WTC11 (cell line): Measurements from ENCODE around the gene ACAA1. TPM values are rescaled to one million over a fixed set of nuclear protein-coding genes. Genes with fewer than 3 reads are reported as not detected.

Experiments
- ATAC-seq: fragments of 200-7000 bp; cut with Tn5 transposase; 2 replicates; pipeline ENCODE4 v1.10.0; 2021; ENCODE audit warnings: mild to moderate bottlenecking, moderate library complexity
- CTCF ChIA-PET: fragments of 300-600 bp; sonication (Branson Sonifier 250); formaldehyde crosslinking; loops from one replicate; lab custom pipeline; 2021; ENCODE audit warnings: antibody characterized with exemption; lab: Charles Lee
- POLR2A ChIA-PET: fragments of 350-600 bp; sonication (Branson Sonifier 250); formaldehyde crosslinking; loops from one replicate; lab custom pipeline; 2021; ENCODE audit warnings: antibody characterized with exemption; lab: Charles Lee
- DNase-seq: peaks from one replicate; pipeline ENCODE4 v3.0.0; 2021; ENCODE audit warnings: low spot score
- H3K27ac Mint-ChIP-seq: 2 replicates; pipeline ENCODE4 v1.8.0; 2021; ENCODE audit warnings: mixed read lengths
- H3K27me3 Mint-ChIP-seq: 2 replicates; pipeline ENCODE4 v1.8.0; 2021; ENCODE audit warnings: low read depth, mild to moderate bottlenecking, moderate library complexity, mixed read lengths
- H3K36me3 Mint-ChIP-seq: 2 replicates; pipeline ENCODE4 v1.8.0; 2021; ENCODE audit warnings: mixed read lengths
- H3K4me1 Mint-ChIP-seq: 2 replicates; pipeline ENCODE4 v1.8.0; 2022; ENCODE audit warnings: mixed read lengths
- H3K4me3 Mint-ChIP-seq: 2 replicates; pipeline ENCODE4 v1.8.0; 2021; ENCODE audit warnings: mild to moderate bottlenecking, moderate library complexity, mixed read lengths
- H3K9me3 Mint-ChIP-seq: 2 replicates; pipeline ENCODE4 v1.8.0; 2021; ENCODE audit warnings: mixed read lengths
- CREM ChIP-seq: sonication (generic); formaldehyde crosslinking; IDR thresholded peaks from 2 replicates; pipeline ENCODE4 v1.8.1; 2022; ENCODE audit warnings: mild to moderate bottlenecking, missing genetic modification reagents, moderate library complexity
- E2F1 ChIP-seq: sonication (generic); formaldehyde crosslinking; IDR thresholded peaks from 2 replicates; pipeline ENCODE4 v1.8.0; 2022; ENCODE audit warnings: mild to moderate bottlenecking, missing genetic modification reagents
- ESRRA ChIP-seq: sonication (generic); formaldehyde crosslinking; IDR thresholded peaks from 2 replicates; pipeline ENCODE4 v1.8.1; 2022; ENCODE audit warnings: mild to moderate bottlenecking, missing genetic modification reagents, borderline replicate concordance
- ETV6 ChIP-seq: sonication (generic); formaldehyde crosslinking; IDR thresholded peaks from 2 replicates; pipeline ENCODE4 v1.8.1; 2022; ENCODE audit warnings: mild to moderate bottlenecking, missing genetic modification reagents
- FOXJ3 ChIP-seq: sonication (generic); formaldehyde crosslinking; IDR thresholded peaks from 2 replicates; pipeline ENCODE4 v1.9.0; 2021; ENCODE audit warnings: missing genetic modification reagents, mild to moderate bottlenecking, borderline replicate concordance
- FOXK1 ChIP-seq: sonication (generic); formaldehyde crosslinking; IDR thresholded peaks from 2 replicates; pipeline ENCODE4 v1.8.0; 2022; ENCODE audit warnings: mild to moderate bottlenecking, moderate library complexity, missing genetic modification reagents
- FOXP1 ChIP-seq: sonication (generic); formaldehyde crosslinking; IDR thresholded peaks from 2 replicates; pipeline ENCODE4 v1.8.0; 2022; ENCODE audit warnings: missing genetic modification reagents, mild to moderate bottlenecking, moderate library complexity, borderline replicate concordance
- FOXP4 ChIP-seq: sonication (generic); formaldehyde crosslinking; IDR thresholded peaks from 2 replicates; pipeline ENCODE4 v1.8.0; 2022; ENCODE audit warnings: mild to moderate bottlenecking, missing genetic modification reagents
- MXD4 ChIP-seq: fragments of 250-450 bp; sonication (Bioruptor Pico); IDR thresholded peaks from 2 replicates; pipeline ENCODE4 v1.8.0; 2021; ENCODE audit warnings: mild to moderate bottlenecking, moderate library complexity, borderline replicate concordance
- NFATC4 ChIP-seq: fragments of 250-450 bp; sonication (Bioruptor Pico); IDR thresholded peaks from 2 replicates; pipeline ENCODE4 v1.9.0; 2021; ENCODE audit warnings: mild to moderate bottlenecking
- NR1H2 ChIP-seq: sonication (generic); formaldehyde crosslinking; IDR thresholded peaks from 2 replicates; pipeline ENCODE4 v1.9.0; 2021; ENCODE audit warnings: mild to moderate bottlenecking, moderate library complexity, missing genetic modification reagents
- NR2C2 ChIP-seq: sonication (generic); formaldehyde crosslinking; IDR thresholded peaks from 2 replicates; pipeline ENCODE4 v1.8.0; 2022; ENCODE audit warnings: mild to moderate bottlenecking, missing genetic modification reagents
- OVOL2 ChIP-seq: fragments of 250-450 bp; sonication (Bioruptor Pico); IDR thresholded peaks from 2 replicates; pipeline ENCODE4 v1.9.0; 2021; ENCODE audit warnings: mild to moderate bottlenecking, borderline replicate concordance
- RELA ChIP-seq: sonication (generic); formaldehyde crosslinking; IDR thresholded peaks from 2 replicates; pipeline ENCODE4 v1.8.1; 2022; ENCODE audit warnings: missing genetic modification reagents, mild to moderate bottlenecking, borderline replicate concordance
- SP1 ChIP-seq: sonication (generic); formaldehyde crosslinking; conservative IDR thresholded peaks from 2 replicates; pipeline ENCODE4 v1.8.1; 2022; ENCODE audit warnings: missing genetic modification reagents
- STAT6 ChIP-seq: sonication (generic); formaldehyde crosslinking; conservative IDR thresholded peaks from 2 replicates; pipeline ENCODE4 v1.8.1; 2023; ENCODE audit warnings: mild to moderate bottlenecking, low read depth, missing genetic modification reagents, moderate library complexity
- TEAD1 ChIP-seq: sonication (generic); formaldehyde crosslinking; IDR thresholded peaks from 2 replicates; pipeline ENCODE4 v1.8.0; 2022; ENCODE audit warnings: mild to moderate bottlenecking, missing genetic modification reagents
- ZBTB21 ChIP-seq: sonication (generic); formaldehyde crosslinking; IDR thresholded peaks from 2 replicates; pipeline ENCODE4 v1.8.1; 2023; ENCODE audit warnings: mild to moderate bottlenecking, missing genetic modification reagents, borderline replicate concordance
- ZNF121 ChIP-seq: sonication (generic); formaldehyde crosslinking; IDR thresholded peaks from 2 replicates; pipeline ENCODE4 v1.8.0; 2023; ENCODE audit warnings: missing genetic modification reagents
- ZNF138 ChIP-seq: sonication (generic); formaldehyde crosslinking; conservative IDR thresholded peaks from 2 replicates; pipeline ENCODE4 v1.8.1; 2022; ENCODE audit warnings: mild to moderate bottlenecking, moderate library complexity, missing genetic modification reagents
- ZNF232 ChIP-seq: sonication (generic); formaldehyde crosslinking; IDR thresholded peaks from 2 replicates; pipeline ENCODE4 v1.8.0; 2022; ENCODE audit warnings: mild to moderate bottlenecking, missing genetic modification reagents
- ZNF423 ChIP-seq: fragments of 250-450 bp; sonication (Bioruptor Pico); IDR thresholded peaks from 2 replicates; pipeline ENCODE4 v2.1.2; 2022; ENCODE audit warnings: mild to moderate bottlenecking, moderate library complexity
- ZNF425 ChIP-seq: fragments of 250-450 bp; sonication (Bioruptor Pico); conservative IDR thresholded peaks from 2 replicates; pipeline ENCODE4 v1.9.0; 2021; ENCODE audit warnings: mild to moderate bottlenecking
- ZNF532 ChIP-seq: fragments of 250-450 bp; sonication (Bioruptor Pico); IDR thresholded peaks from 2 replicates; pipeline ENCODE4 v1.9.0; 2021; ENCODE audit warnings: mild to moderate bottlenecking, borderline replicate concordance
- total RNA-seq: library from RNA; stranded (reverse); gene quantifications from 3 replicates; pipeline ENCODE4 v1.2.3, GENCODE V29; 2021

The ACAA1 gene
- total RNA-seq, 1 experiment from 2014 or later: 46.5 TPM

- POLR2A ChIA-PET: interaction anchor here (0.6 kb wide), 1 partner anchor 1934 kb away, joined by 3 read pairs; no protein-coding TSS in a partner anchor
- H3K4me1 Mint-ChIP-seq: peaks cover 24% of the 10 kb centered on the region
- H3K27ac Mint-ChIP-seq: no peak overlapping the region
- H3K4me3 Mint-ChIP-seq: no peak overlapping the region
- TF ChIP-seq RELA (CRISPR knock-in tag): no peak
- TF ChIP-seq NR1H2 (CRISPR knock-in tag): no peak
- TF ChIP-seq ZNF425: no peak
- TF ChIP-seq FOXJ3 (CRISPR knock-in tag): no peak
- no peak for TF ChIP-seq FOXP4 (CRISPR knock-in tag)
- TF ChIP-seq OVOL2: no peak
- TF ChIP-seq ESRRA: no peak
- no peak for TF ChIP-seq NR2C2 (CRISPR knock-in tag)
- TF ChIP-seq CREM: no peak
- TF ChIP-seq FOXP1: no peak
- no peak for TF ChIP-seq ZNF121 (CRISPR knock-in tag)
- no peak for TF ChIP-seq ZBTB21 (CRISPR knock-in tag)
- TF ChIP-seq MXD4 (CRISPR knock-in tag): no peak
- no peak for TF ChIP-seq SP1 (CRISPR knock-in tag)
- TF ChIP-seq ZNF138 (CRISPR knock-in tag): no peak
- TF ChIP-seq TEAD1 (CRISPR knock-in tag): no peak
- TF ChIP-seq FOXK1 (CRISPR knock-in tag): no peak
- TF ChIP-seq STAT6 (CRISPR knock-in tag): no peak
- TF ChIP-seq ZNF232: no peak
- TF ChIP-seq, all 79 proteins: peak for 0
- Mint-ChIP-seq H3K27me3 (peaks cover 7% of the 10 kb centered on the region; the same call in 1 of the 2 replicates), H3K9me3 (no peaks in the 10 kb centered on the region; the same call in 1 of the 2 replicates), H3K36me3 (no peaks in the 10 kb centered on the region)
- CTCF ChIA-PET: interaction anchor here (0.8 to 1.2 kb wide), 2 partner anchors 22 to 202 kb away, joined by 3 to 4 read pairs; no protein-coding TSS in a partner anchor
- DNase-seq: no peak
- no peak for ATAC-seq
These were observed 41.1 kb downstream of the ACAA1 start for GRCh38 chr3:38095669-38096483.

GRCh38 chr3:38094999-38095398 lies 41.9 kb downstream of the ACAA1 start:
- POLR2A ChIA-PET: no interaction called here
- no peaks in the 10 kb centered on the region; the same call in 1 of the 2 replicates for H3K9me3 Mint-ChIP-seq
- H3K36me3 Mint-ChIP-seq: no peaks in the 10 kb centered on the region
- peaks cover 7% of the 10 kb centered on the region; the same call in 1 of the 2 replicates for H3K27me3 Mint-ChIP-seq
- H3K4me3 Mint-ChIP-seq: no peak overlapping the region
- H3K4me1 Mint-ChIP-seq: peaks cover 22% of the 10 kb centered on the region
- no peak for ATAC-seq
- CTCF ChIA-PET: interaction anchor here (1.2 kb wide), 1 partner anchor 203 kb away, joined by 4 read pairs; no protein-coding TSS in a partner anchor
- no peak for DNase-seq
- no peak overlapping the region for H3K27ac Mint-ChIP-seq
- TF ChIP-seq NFATC4 (CRISPR knock-in tag): no peak
- TF ChIP-seq FOXJ3 (CRISPR knock-in tag): no peak
- TF ChIP-seq ZNF532: no peak
- TF ChIP-seq ZNF423 (CRISPR knock-in tag): no peak
- no peak for TF ChIP-seq ETV6 (CRISPR knock-in tag)
- TF ChIP-seq TEAD1 (CRISPR knock-in tag): no peak
- TF ChIP-seq E2F1 (CRISPR knock-in tag): no peak
